Measurements from ENCODE around the gene DOLPP1. TPM values are rescaled to one million over a fixed set of nuclear protein-coding genes. Genes with fewer than 3 reads are reported as not detected.

DOLPP1 gene
- total and polyA plus RNA-seq, 2 of the 8 experiments (the other 6 are each of a cell fraction or from before 2014, with no cell fraction given), result 36.0 to 45.3 TPM

DNA sequence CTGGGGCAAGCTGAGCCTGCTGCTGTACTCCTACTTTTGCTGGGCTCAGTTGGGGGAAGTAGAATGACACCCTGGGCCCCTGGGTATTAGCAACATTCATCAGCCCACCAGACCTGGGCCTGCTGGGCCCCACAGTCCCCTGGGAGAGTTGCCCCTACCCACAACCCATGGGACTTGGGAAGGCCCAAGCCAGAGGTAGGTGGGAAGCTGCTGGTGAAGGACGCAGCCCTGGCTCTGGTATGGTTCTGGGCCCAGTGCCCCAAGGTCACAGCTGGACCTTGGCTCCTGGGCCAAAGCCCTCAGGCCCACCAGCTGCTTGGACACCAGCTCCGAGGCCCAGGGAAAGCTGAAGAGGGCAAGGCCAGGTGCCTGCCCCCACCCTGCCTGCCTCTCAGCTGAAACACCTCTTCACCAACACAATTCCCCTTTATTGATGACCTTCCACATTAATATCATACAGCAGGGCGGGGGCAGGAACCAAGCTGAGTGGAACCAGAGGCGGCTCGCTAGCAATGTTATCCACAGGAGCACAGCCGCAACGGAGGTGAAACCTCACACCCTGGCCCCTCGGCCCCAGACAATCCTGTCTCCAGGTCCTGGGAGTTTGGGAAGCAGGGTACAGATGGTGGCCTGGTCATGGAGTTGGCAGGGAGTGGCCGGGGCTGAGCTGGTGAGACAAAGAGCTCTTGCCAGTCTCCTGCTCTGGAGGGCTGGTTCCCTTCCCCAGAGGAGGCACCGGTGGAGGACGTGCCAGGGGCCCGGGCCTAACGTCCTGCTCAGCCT lies 13.7 kb downstream of the DOLPP1 start (continued):
- TF ChIP-seq, protein P1, sequence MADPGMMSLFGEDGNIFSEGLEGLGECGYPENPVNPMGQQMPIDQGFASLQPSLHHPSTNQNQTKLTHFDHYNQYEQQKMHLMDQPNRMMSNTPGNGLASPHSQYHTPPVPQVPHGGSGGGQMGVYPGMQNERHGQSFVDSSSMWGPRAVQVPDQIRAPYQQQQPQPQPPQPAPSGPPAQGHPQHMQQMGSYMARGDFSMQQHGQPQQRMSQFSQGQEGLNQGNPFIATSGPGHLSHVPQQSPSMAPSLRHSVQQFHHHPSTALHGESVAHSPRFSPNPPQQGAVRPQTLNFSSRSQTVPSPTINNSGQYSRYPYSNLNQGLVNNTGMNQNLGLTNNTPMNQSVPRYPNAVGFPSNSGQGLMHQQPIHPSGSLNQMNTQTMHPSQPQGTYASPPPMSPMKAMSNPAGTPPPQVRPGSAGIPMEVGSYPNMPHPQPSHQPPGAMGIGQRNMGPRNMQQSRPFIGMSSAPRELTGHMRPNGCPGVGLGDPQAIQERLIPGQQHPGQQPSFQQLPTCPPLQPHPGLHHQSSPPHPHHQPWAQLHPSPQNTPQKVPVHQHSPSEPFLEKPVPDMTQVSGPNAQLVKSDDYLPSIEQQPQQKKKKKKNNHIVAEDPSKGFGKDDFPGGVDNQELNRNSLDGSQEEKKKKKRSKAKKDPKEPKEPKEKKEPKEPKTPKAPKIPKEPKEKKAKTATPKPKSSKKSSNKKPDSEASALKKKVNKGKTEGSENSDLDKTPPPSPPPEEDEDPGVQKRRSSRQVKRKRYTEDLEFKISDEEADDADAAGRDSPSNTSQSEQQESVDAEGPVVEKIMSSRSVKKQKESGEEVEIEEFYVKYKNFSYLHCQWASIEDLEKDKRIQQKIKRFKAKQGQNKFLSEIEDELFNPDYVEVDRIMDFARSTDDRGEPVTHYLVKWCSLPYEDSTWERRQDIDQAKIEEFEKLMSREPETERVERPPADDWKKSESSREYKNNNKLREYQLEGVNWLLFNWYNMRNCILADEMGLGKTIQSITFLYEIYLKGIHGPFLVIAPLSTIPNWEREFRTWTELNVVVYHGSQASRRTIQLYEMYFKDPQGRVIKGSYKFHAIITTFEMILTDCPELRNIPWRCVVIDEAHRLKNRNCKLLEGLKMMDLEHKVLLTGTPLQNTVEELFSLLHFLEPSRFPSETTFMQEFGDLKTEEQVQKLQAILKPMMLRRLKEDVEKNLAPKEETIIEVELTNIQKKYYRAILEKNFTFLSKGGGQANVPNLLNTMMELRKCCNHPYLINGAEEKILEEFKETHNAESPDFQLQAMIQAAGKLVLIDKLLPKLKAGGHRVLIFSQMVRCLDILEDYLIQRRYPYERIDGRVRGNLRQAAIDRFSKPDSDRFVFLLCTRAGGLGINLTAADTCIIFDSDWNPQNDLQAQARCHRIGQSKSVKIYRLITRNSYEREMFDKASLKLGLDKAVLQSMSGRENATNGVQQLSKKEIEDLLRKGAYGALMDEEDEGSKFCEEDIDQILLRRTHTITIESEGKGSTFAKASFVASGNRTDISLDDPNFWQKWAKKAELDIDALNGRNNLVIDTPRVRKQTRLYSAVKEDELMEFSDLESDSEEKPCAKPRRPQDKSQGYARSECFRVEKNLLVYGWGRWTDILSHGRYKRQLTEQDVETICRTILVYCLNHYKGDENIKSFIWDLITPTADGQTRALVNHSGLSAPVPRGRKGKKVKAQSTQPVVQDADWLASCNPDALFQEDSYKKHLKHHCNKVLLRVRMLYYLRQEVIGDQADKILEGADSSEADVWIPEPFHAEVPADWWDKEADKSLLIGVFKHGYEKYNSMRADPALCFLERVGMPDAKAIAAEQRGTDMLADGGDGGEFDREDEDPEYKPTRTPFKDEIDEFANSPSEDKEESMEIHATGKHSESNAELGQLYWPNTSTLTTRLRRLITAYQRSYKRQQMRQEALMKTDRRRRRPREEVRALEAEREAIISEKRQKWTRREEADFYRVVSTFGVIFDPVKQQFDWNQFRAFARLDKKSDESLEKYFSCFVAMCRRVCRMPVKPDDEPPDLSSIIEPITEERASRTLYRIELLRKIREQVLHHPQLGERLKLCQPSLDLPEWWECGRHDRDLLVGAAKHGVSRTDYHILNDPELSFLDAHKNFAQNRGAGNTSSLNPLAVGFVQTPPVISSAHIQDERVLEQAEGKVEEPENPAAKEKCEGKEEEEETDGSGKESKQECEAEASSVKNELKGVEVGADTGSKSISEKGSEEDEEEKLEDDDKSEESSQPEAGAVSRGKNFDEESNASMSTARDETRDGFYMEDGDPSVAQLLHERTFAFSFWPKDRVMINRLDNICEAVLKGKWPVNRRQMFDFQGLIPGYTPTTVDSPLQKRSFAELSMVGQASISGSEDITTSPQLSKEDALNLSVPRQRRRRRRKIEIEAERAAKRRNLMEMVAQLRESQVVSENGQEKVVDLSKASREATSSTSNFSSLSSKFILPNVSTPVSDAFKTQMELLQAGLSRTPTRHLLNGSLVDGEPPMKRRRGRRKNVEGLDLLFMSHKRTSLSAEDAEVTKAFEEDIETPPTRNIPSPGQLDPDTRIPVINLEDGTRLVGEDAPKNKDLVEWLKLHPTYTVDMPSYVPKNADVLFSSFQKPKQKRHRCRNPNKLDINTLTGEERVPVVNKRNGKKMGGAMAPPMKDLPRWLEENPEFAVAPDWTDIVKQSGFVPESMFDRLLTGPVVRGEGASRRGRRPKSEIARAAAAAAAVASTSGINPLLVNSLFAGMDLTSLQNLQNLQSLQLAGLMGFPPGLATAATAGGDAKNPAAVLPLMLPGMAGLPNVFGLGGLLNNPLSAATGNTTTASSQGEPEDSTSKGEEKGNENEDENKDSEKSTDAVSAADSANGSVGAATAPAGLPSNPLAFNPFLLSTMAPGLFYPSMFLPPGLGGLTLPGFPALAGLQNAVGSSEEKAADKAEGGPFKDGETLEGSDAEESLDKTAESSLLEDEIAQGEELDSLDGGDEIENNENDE (IDR thresholded peaks at IDR 0.05; ENCODE audit: insufficient replicate concordance, low read length), result no peak
- TF ChIP-seq CHD1 (IDR thresholded peaks at IDR 0.05; ENCODE audit: low read depth, low read length) (no peak), BACH1 (IDR thresholded peaks at IDR 0.05; ENCODE audit: low read length) (no peak), CEBPB (IDR thresholded peaks at IDR 0.05; ENCODE audit: low read depth, low read length) (no peak), CTBP2 (IDR thresholded peaks at IDR 0.05; ENCODE audit: borderline replicate concordance, insufficient read depth, insufficient read length, low read length) (no peak), MAX (IDR thresholded peaks at IDR 0.05) (no peak), RAD21 (IDR thresholded peaks at IDR 0.05 in 1 of 2, conservative IDR thresholded peaks at IDR 0.05 in 1 of 2; ENCODE audit: low read depth in 2 of 2, low read length in 2 of 2) (no peak), POLR2A (IDR thresholded peaks at IDR 0.05; ENCODE audit: control extremely low read depth in 1 of 2, low read depth in 2 of 2, low read length in 2 of 2) (no peak)

Data from H1 (cell line).